Smooth muscle cell (in vitro differentiated cells): Measurements from ENCODE around the gene OR1K1. TPM values are rescaled to one million over a fixed set of nuclear protein-coding genes. Genes with fewer than 3 reads are reported as not detected.

Source experiments
- DNase-seq: peaks from one replicate; lab custom pipeline; 2025; ENCODE audit not compliant: unreplicated experiment; lab: John Stamatoyannopoulos, UW
- H2AFZ ChIP-seq: fragments of 200-600 bp; sonication (generic); 2 replicates; pipeline ENCODE4 v1.6.0; 2016; ENCODE audit warnings: antibody characterized with exemption, low read depth, mild to moderate bottlenecking
- H3F3A ChIP-seq: fragments of 200-600 bp; sonication (generic); 2 replicates; pipeline ENCODE4 v1.6.0; 2017; ENCODE audit warnings: antibody characterized with exemption, low read depth
- H3K27ac ChIP-seq: fragments of 200-600 bp; sonication (generic); 2 replicates; pipeline ENCODE4 v1.5.1; 2016; ENCODE audit warnings: low read depth, mild to moderate bottlenecking
- H3K27me3 ChIP-seq: fragments of 200-600 bp; sonication (generic); 2 replicates; pipeline ENCODE4 v1.6.1; 2016; ENCODE audit warnings: low read depth, mild to moderate bottlenecking
- H3K36me3 ChIP-seq: fragments of 200-600 bp; sonication (generic); 2 replicates; pipeline ENCODE4 v1.5.1; 2016; ENCODE audit warnings: low read depth
- H3K4me1 ChIP-seq: fragments of 200-600 bp; sonication (generic); 2 replicates; pipeline ENCODE4 v1.5.1; 2016; ENCODE audit warnings: low read depth
- H3K4me2 ChIP-seq: fragments of 200-600 bp; sonication (generic); 2 replicates; pipeline ENCODE4 v1.6.0; 2016; ENCODE audit warnings: mild to moderate bottlenecking
- H3K4me3 ChIP-seq: fragments of 200-600 bp; sonication (generic); 2 replicates; pipeline ENCODE4 v1.5.1; 2016; ENCODE audit warnings: mild to moderate bottlenecking
- H3K79me2 ChIP-seq: fragments of 200-600 bp; sonication (generic); 2 replicates; pipeline ENCODE4 v1.6.0; 2016; ENCODE audit warnings: low read depth, mild to moderate bottlenecking
- H3K9ac ChIP-seq: fragments of 200-600 bp; sonication (generic); 2 replicates; pipeline ENCODE4 v1.6.0; 2016; ENCODE audit warnings: low read depth
- H3K9me3 ChIP-seq: fragments of 200-600 bp; sonication (generic); replicated peaks from 2 replicates; pipeline ENCODE4 v1.5.1; 2016; ENCODE audit warnings: low read depth
- H4K20me1 ChIP-seq: fragments of 200-600 bp; sonication (generic); 2 replicates; pipeline ENCODE4 v1.6.0; 2016; ENCODE audit warnings: low read depth
- WGBS: methylation state at CpG from one replicate; pipeline ENCODE4 v1.1.7; 2016; ENCODE audit warnings: low lambda C conversion rate; 5-methylcytosine and 5-hydroxymethylcytosine counted together
- polyA plus RNA-seq: library from polyadenylated mRNA; unstranded; fragments of >200 nt; fragmentation: Nextera tagmentation; extraction: Ambion mirVana; gene quantifications from 2 replicates; pipeline ENCODE4 v1.2.1, GENCODE V29; 2016
- total RNA-seq: library from RNA; depleted of rRNA; stranded (reverse); fragments of >200 nt; gene quantifications from 2 replicates; pipeline ENCODE4 v1.2.3, GENCODE V29; 2014
- TF ChIP-seq, protein P1 (sequence below): fragments of 200-600 bp; sonication (generic); IDR thresholded peaks from 2 replicates; pipeline ENCODE4 v1.5.1; 2017; ENCODE audit warnings: borderline replicate concordance, mild to moderate bottlenecking, antibody characterized with exemption; ENCODE audit not compliant: insufficient read depth, poor library complexity, severe bottlenecking

The OR1K1 gene
- total and polyA plus RNA-seq, 2 experiments from 2014 or later, result not detected

DNA sequence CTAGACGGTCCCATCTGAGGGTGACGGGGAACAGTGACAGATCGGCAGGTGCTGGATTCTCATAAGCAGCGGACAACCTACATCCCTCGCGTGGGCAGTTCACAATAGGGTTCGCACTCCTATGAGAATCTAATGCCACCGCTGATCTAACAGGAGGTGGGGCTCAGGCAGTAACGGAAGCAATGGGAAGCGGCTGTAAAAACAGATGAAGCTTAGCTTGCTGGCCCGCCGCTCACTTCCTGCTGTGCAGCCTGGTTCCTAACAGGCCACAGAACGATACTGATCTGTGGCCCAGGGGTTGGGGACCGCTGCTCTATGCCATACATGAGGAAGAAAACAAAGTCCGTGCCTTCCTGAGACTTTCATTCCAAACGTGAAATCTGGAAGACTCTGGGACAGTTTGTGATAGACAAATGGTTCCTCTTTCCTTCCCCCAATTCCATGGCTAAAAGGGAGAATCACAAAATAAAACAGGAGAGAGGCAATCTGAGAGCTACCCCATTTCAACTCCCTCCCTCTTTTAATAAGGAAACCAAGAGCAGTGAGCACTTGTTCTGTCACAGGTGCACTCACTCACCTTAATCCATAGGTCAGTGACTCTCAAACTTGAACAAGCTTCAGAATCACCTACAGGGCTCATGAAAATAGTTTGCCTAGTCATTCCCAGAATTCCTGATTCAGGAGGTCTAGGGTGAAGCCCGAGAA is 16.4 kb downstream of the OR1K1 start:
- Histone ChIP-seq H3K27ac (no peak overlapping the region), H3K9me3 (no peaks in the 10 kb centered on the region), H3K4me3 (no peak overlapping the region), H2AFZ (no peak overlapping the region), H3K4me1 (no peaks in the 10 kb centered on the region), H3K27me3 (no peaks in the 10 kb centered on the region), H3F3A (no peaks in the 10 kb centered on the region), H3K36me3 (peaks cover 12% of the 10 kb centered on the region), H3K9ac (no peak overlapping the region), H3K4me2 (no peak overlapping the region), H4K20me1 (peaks cover 19% of the 10 kb centered on the region), H3K79me2 (no peaks in the 10 kb centered on the region)
- no peak for DNase-seq
- 94% methylated on average over 17 of the region's 17 CpGs for WGBS
- TF ChIP-seq, protein P1, sequence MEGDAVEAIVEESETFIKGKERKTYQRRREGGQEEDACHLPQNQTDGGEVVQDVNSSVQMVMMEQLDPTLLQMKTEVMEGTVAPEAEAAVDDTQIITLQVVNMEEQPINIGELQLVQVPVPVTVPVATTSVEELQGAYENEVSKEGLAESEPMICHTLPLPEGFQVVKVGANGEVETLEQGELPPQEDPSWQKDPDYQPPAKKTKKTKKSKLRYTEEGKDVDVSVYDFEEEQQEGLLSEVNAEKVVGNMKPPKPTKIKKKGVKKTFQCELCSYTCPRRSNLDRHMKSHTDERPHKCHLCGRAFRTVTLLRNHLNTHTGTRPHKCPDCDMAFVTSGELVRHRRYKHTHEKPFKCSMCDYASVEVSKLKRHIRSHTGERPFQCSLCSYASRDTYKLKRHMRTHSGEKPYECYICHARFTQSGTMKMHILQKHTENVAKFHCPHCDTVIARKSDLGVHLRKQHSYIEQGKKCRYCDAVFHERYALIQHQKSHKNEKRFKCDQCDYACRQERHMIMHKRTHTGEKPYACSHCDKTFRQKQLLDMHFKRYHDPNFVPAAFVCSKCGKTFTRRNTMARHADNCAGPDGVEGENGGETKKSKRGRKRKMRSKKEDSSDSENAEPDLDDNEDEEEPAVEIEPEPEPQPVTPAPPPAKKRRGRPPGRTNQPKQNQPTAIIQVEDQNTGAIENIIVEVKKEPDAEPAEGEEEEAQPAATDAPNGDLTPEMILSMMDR, result no peak

DNA sequence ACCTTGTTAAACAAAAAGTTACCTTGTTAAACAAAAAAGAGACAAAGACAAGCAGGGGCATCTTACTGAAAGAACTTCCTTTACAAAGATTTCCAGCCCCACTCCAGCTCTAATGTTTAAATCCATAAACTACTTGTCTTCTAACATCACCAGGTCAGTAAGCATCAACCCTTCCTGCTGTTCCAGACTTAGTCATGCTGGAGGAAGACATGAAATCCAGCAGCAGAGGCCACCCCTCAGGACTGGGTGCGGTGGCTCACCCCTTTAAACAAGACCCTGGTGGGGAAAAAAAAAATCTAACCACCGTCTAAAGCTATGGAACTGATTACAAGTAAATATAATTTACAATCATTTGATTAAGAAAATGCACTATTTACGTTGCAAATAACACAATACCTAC is 19.4 kb downstream of the OR1K1 start:
- Histone ChIP-seq H3K79me2 (peaks cover 3% of the 10 kb centered on the region), H4K20me1 (peaks cover 45% of the 10 kb centered on the region), H3K36me3 (peaks cover 12% of the 10 kb centered on the region), H2AFZ (no peak overlapping the region), H3K27ac (no peak overlapping the region), H3K4me2 (no peak overlapping the region), H3K9me3 (no peaks in the 10 kb centered on the region), H3K9ac (no peak overlapping the region), H3F3A (no peaks in the 10 kb centered on the region), H3K4me1 (no peaks in the 10 kb centered on the region), H3K4me3 (no peak overlapping the region), H3K27me3 (no peaks in the 10 kb centered on the region)
- no peak for DNase-seq
- WGBS, result 89% methylated on average over 3 of the region's 3 CpGs
- TF ChIP-seq, protein P1, result no peak

DNA sequence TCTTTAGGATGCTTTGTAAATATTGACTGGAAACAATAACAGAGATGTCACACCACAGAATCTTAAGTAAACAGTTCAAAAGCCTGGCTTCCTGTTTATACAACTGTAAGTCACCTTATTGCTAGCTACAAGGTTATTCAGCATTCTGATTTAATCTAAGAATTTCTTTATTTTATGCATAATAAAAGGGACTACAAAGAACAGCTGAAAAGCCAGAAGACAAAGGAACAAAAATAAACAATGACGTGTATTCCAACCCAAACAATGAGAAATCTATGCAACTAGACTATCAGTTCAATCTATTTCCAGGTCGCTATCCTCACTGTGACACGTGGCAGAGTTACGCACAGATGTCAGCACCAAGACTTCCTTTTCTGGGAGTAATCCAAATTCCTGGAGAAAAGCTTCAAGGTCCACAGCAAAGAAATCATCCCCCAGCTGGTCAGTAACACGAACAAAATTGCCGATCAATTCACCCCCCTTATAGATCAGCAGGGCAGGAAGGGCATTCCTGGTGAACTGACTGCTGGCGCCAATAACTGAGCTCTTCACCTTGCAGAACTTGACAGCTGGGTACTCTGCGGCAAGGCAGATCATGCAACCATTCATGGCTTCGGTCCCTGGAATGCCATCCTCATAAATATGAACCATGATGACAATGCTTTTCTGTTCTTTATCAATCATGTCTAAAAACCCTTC is 20.0 kb downstream of the OR1K1 start:
- no peaks in the 10 kb centered on the region for H3K27me3 ChIP-seq
- H3K27ac ChIP-seq, result no peak overlapping the region
- no peak overlapping the region for H3K9ac ChIP-seq
- no peak overlapping the region for H2AFZ ChIP-seq
- WGBS, result 92% methylated on average over 9 of the region's 9 CpGs
- peaks cover 46% of the 10 kb centered on the region for H4K20me1 ChIP-seq
- peaks cover 12% of the 10 kb centered on the region for H3K36me3 ChIP-seq
- H3K4me3 ChIP-seq, result no peak overlapping the region
- H3K79me2 ChIP-seq, result peaks cover 8% of the 10 kb centered on the region
- TF ChIP-seq, protein P1, result no peak
- no peaks in the 10 kb centered on the region for H3F3A ChIP-seq
- no peaks in the 10 kb centered on the region for H3K9me3 ChIP-seq
- no peak for DNase-seq
- H3K4me2 ChIP-seq, result no peak overlapping the region
- H3K4me1 ChIP-seq, result no peaks in the 10 kb centered on the region
